Measurements from ENCODE around the gene ELMOD3.
"Not testable (repeated sequence)": the region's sequence is repeated elsewhere in the genome, so short reads cannot be mapped to it uniquely, and the experiment has no call there.

ELMOD3 gene

GRCh38 chr2:85405201-85406059 lies 50.9 kb downstream of the ELMOD3 start:
- DNase-seq: peak; percentile 64 to 75

- peak; percentile 46 to 73 for DNase-seq
These were observed 55.4 kb downstream of the ELMOD3 start, which contains the start of gene CAPG for GRCh38 chr2:85409845-85410583. Gene CAPG (minus strand): TSS chr2:85410366. CDS start chr2:85402145, 8,221 bp downstream.

DNA sequence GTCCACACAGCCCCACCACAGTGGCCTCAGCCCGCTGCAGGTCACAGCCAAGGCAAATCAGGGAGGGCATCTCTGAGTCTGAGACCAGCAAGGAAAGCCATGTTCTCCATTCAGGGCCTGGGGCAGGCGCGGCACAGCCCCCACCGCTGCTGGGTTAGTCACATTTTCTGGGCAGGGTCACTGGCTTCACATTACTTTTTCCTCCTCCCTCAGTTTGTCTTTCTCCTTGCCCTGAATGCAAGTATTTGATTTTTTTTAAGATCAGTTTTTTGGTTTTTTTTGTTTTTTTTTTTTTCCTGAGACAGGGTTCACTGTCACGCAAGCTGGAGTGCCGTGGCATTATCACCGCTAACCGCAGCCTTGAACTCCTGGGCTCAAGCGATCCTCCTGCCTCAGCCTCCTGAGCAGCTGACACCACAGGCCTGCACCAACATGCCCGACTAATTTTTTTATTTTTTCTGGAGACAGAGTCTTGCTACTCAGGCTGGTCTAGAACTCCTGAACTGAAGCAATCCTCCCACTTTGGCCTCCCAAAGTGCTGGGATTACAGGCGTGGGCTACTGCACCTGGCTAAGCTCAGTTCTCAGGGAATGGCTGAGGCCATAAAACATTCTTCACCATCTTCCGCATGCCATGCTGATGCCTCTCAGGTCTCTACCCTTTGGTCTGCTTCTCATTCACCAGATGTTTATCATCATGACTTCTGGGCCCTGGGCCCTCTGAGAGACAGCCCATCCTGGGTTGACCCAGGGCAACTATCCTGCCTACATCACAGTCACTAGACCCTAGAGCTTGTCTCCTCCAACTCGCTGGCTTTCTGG lies 56.2 kb downstream of the ELMOD3 start:
- DNase-seq: no peak

DNA sequence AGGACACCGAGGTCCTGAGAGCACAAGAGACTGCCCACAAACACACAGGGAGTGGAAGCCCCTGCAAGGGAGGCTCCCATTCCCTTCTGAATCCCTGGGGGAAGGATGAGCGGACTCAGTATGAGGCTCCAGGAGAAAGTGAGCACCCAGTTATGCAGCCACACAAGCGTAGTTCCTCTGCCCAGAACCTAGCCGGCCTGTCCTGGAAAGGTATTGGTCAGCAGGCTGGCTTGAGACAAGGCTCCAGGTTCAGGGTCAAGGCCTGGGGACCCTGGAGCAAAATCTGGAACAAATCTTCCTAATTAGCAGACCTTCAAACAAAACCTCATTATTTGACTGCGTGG lies 56.8 kb downstream of the ELMOD3 start:
- DNase-seq: no peak

DNA sequence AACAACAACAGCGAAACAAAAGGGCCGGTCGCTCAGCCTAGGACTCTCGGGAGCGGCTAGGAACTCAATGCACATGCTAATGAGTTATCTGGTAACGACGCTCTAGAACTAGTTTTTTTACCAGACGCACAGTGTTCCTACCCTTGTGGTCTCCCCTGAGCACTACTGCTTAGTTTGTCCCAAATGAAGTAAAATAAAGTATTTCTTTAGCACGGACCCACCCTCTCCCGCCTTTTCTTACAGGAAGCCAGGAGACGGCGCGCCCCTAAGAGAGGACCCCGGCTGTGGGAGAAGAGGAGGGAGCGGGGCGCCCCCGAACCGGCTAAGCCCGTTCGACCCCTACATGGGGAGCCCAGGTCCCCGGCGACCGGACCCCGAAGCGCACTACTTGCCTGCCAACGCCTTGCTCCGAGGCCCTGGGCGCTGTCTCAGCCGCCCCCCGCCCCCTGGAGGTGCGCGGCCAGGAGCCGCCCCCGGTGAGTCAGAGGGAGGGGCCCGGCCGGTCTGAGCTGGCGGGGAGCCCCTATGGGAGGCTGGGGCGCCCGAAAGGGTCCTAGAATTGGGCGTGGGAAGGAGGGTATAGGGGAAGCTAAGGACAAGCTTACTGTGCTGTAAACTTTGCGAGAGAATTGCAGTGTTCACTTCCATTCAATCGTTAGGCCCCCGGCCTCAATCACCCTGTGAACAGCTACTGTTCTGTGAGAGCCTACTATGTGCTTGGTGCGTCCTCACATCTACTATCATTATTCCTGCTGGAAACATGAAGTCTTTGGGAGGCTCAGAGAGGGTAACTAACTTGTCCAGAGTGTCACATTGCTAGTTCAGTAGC lies 59.2 kb downstream of the ELMOD3 start:
- DNase-seq: peak in 1 of 2 donors; percentile 61

DNA sequence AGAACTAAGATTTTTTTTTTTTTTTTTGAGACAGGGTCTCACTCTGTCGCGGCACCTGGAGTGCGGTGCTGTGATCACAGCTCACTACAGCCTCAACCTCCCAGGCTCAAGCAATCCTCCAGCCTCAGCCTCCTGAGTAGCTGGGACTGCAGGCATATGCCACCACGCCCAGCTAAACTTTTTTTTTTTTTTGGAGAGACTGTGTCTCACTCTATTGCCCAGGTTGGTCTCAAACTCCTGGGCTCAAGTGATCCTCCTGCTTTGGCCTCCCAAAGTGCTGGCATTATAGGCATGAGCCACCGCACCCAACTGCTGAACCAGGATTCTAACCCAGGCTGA lies 59.8 kb downstream of the ELMOD3 start:
- DNase-seq: not testable (repeated sequence)

- no peak for DNase-seq
These were observed 60.4 kb downstream of the ELMOD3 start for GRCh38 chr2:85414761-85415553.

GRCh38 chr2:85415980-85416650 lies 61.5 kb downstream of the ELMOD3 start:
- DNase-seq: no peak

GRCh38 chr2:85418132-85419008 lies 63.8 kb downstream of the ELMOD3 start, which contains the start of gene SH2D6:
Gene SH2D6 (plus strand): TSS chr2:85418714. CDS start chr2:85429466, 10,752 bp downstream.
- peak; percentile 82 to 85 for DNase-seq

DNA sequence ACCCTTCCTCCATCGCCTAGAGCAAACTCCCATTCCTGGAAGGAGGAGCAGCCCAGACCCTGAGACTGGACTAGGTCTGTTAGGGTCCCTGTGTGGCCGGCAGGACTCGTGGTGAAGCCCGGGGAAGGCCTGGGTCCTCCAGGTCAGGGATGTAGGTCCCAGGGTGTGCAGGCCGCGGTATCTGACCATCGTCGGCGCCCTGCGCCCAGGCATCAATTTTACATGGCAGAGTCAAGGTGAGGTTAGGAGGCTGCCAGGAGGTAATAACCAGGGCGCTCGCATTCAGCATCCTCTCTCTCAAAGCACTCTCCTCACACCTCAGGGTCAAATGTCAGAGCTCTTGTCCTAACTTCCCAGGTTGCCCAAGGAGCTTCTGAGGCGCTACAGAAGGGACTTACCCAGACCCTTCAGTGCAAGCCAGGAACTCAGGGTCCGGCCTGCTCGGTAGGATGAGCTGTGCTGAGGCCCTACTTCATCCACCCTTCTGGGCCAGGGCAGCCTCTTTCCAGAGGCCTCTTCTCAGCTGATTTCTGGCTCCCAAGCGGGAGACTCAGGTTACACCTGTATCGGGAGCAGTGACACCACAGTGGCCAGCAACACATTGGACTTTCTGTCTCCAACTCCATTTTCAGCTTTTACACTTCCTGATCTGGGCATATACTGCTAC lies 64.6 kb downstream of the ELMOD3 start:
- DNase-seq: no peak

GRCh38 chr2:85420536-85421259 lies 66.1 kb downstream of the ELMOD3 start:
- DNase-seq: peak; percentile 87 to 88

DNA sequence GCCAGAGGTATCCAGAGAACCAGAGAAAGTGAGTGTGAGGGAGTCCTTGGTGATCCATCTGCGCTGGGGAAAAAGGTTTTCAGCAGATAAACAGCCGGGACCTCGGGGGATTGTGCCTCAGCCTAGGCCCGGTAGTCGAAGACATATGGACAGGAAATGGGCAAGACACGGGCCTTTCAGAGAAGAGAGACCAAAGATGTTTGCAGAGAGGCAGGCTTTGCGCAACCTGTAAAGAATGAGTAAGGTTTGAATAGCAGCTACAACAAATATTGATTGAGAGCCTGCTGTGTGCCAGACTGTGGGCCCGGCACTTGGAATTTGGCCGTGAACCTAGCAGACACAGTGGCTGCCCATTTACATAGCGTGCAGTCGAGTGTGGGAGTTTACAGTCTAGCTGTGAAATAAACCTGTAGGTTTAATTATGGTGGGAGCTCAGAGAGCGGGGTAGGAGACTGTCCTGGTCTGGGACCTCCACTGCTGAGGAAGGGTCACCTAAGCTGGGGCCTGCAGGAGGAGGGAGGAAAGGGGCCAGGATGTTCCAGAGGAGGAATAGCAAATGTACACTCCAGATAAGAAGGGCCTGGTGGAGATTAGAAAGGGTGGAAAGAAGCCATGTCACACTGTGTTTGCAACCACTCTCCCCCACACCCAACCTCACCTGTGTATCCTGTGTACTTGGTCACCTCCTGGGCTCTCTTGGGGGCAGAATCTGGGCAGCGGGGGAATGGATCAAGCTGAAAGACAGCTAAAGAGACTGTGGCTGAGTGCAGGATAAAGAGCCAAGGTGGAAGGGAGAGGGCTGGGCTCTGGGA lies 66.9 kb downstream of the ELMOD3 start:
- no peak for DNase-seq

- DNase-seq: no peak
These were observed 67.5 kb downstream of the ELMOD3 start for GRCh38 chr2:85422072-85422457.

DNA sequence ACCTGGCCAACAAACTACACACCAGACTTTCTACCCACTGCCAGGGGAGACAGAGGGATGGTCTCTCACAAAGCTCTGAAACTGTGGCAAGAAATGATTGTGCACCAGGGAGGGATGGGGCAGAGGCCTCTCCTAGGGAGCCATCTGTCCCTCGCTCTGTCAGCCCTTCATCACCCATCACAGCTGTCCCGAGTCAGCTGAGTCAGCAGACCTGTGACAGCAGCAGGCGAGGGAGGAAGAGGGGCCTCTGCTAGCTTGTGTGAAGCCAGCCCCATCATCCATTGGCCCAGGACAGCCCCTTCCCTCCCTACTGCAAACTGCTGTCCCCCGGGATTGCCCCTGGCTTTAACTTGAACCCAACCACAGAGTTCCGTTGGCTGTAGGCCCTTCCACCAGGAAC lies 69.0 kb downstream of the ELMOD3 start:
- no peak for DNase-seq

GRCh38 chr2:85425588-85425987 lies 71.0 kb downstream of the ELMOD3 start:
- DNase-seq: no peak

- DNase-seq: no peak
These were observed 72.8 kb downstream of the ELMOD3 start for GRCh38 chr2:85427300-85427835.

DNA sequence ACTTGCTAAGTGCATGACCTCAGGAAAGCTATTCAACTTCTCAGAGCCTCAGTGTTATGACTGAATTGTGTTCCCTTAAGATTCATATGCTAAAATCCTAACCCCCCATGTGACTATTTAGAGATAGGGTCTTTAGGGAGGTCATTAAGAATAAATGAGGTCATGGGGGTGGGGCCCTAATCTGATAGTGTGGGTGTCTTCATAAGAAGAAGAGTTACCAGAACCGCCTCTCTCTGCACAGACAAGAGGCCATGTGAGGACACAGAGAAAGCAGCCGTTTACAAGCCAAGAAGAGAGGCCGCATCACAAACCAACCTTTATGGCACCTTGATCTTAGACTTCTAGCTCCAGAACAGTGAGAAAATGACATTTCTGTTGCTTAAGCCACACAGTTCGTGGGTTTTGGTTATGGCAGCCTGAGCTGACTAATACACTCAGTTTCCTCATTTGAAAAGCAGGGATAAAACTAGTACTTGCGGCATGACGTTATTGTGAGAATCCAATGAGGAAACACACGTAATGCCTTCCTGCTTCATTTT lies 73.8 kb downstream of the ELMOD3 start:
- DNase-seq: no peak

Measured in CD4-positive, alpha-beta T cell treated with Interleukin-1 beta for 1 hour (primary cell).